ENCODE data around the gene PLK3.
"Not testable (repeated sequence)": the region's sequence is repeated elsewhere in the genome, so short reads cannot be mapped to it uniquely, and the experiment has no call there.

Gene PLK3

DNA sequence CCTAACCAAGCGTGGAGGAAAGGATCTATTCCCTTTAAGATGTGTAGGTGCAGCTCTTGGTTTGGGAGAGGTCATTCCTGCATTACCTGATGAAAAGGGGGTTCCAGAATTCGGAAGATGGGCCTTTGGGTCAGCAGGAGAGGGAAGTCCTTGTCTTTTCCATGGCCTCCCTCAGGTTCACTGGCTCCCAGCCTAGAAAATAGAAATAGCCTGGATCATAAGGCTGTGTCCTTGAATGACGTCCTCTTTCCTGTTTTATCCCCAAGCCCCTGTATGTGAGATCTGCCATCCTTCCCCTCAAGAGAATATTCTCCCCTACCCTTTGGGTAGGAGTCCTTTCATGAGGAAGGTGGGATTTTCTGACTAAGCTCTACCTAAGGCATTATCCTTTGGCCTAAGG lies 39.3 kb upstream of the PLK3 start:
- Histone ChIP-seq H3K79me2 (ENCODE audit: low read length) (no peaks in the 10 kb centered on the region; the same call in 1 of the 2 replicates), H3K9ac (ENCODE audit: low read length) (no peak overlapping the region), H3K27ac (ENCODE audit: low read length) (no peak overlapping the region), H3F3A (ENCODE audit: insufficient read depth, low read length) (no peaks in the 10 kb centered on the region), H3K4me3 (ENCODE audit: low read length) (no peak overlapping the region), H3K27me3 (replicated peaks; ENCODE audit: insufficient read depth, low read length) (no peaks in the 10 kb centered on the region), H2AFZ (ENCODE audit: low read length) (no peak overlapping the region), H3K4me2 (ENCODE audit: low read depth, low read length) (no peak overlapping the region), H3K36me3 (replicated peaks; ENCODE audit: insufficient read depth, low read length) (peaks cover 13% of the 10 kb centered on the region; the same call in 1 of the 2 replicates), H4K20me1 (ENCODE audit: insufficient read depth, low read length) (no peaks in the 10 kb centered on the region), H3K9me2 (replicated peaks; ENCODE audit: insufficient read depth, low read length) (no peaks in the 10 kb centered on the region), H3K4me1 (ENCODE audit: low read length) (peaks cover 5% of the 10 kb centered on the region), H3K9me3 (replicated peaks; ENCODE audit: insufficient read depth, low read length) (no peaks in the 10 kb centered on the region)
- TF ChIP-seq, protein P1, sequence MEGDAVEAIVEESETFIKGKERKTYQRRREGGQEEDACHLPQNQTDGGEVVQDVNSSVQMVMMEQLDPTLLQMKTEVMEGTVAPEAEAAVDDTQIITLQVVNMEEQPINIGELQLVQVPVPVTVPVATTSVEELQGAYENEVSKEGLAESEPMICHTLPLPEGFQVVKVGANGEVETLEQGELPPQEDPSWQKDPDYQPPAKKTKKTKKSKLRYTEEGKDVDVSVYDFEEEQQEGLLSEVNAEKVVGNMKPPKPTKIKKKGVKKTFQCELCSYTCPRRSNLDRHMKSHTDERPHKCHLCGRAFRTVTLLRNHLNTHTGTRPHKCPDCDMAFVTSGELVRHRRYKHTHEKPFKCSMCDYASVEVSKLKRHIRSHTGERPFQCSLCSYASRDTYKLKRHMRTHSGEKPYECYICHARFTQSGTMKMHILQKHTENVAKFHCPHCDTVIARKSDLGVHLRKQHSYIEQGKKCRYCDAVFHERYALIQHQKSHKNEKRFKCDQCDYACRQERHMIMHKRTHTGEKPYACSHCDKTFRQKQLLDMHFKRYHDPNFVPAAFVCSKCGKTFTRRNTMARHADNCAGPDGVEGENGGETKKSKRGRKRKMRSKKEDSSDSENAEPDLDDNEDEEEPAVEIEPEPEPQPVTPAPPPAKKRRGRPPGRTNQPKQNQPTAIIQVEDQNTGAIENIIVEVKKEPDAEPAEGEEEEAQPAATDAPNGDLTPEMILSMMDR (IDR thresholded peaks at IDR 0.05; ENCODE audit: low read length), result no peak
- TF ChIP-seq EZH2 (optimal IDR thresholded peaks at IDR 0.05; ENCODE audit: low read depth, low read length), result no peak
- no peak for TF ChIP-seq EZH2phosphoT487 (IDR thresholded peaks at IDR 0.05; ENCODE audit: low read length)
- no peak for DNase-seq

DNA sequence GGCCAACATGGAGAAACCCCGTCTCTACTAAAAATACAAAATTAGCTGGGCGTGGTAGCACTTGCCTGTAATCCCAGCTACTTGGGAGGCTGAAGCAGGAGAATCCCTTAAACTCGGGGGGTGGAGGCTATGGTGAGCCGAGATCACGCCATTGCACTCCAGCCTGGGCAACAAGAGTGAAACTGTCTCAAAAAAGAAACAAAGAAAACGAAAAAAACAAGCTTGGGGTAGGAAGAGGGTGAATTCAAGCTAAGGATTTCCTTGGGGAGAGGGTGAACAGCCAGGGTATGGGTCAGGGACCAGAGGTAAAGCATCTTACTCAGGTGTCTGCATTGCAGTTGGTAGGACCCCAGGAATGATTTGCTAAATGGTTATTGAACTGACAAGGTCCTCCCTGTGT lies 33.8 kb upstream of the PLK3 start:
- not testable (repeated sequence) for H3K27me3 ChIP-seq (replicated peaks; ENCODE audit: insufficient read depth, low read length); H3F3A ChIP-seq (ENCODE audit: insufficient read depth, low read length); H3K79me2 ChIP-seq (ENCODE audit: low read length); H4K20me1 ChIP-seq (ENCODE audit: insufficient read depth, low read length); H3K9me3 ChIP-seq (replicated peaks; ENCODE audit: insufficient read depth, low read length); H3K4me3 ChIP-seq (ENCODE audit: low read length); H3K4me1 ChIP-seq (ENCODE audit: low read length); H3K9ac ChIP-seq (ENCODE audit: low read length); H3K9me2 ChIP-seq (replicated peaks; ENCODE audit: insufficient read depth, low read length); DNase-seq; H2AFZ ChIP-seq (ENCODE audit: low read length); H3K27ac ChIP-seq (ENCODE audit: low read length); H3K4me2 ChIP-seq (ENCODE audit: low read depth, low read length)
- H3K36me3 ChIP-seq (replicated peaks; ENCODE audit: insufficient read depth, low read length), result peaks cover 14% of the 10 kb centered on the region

DNA sequence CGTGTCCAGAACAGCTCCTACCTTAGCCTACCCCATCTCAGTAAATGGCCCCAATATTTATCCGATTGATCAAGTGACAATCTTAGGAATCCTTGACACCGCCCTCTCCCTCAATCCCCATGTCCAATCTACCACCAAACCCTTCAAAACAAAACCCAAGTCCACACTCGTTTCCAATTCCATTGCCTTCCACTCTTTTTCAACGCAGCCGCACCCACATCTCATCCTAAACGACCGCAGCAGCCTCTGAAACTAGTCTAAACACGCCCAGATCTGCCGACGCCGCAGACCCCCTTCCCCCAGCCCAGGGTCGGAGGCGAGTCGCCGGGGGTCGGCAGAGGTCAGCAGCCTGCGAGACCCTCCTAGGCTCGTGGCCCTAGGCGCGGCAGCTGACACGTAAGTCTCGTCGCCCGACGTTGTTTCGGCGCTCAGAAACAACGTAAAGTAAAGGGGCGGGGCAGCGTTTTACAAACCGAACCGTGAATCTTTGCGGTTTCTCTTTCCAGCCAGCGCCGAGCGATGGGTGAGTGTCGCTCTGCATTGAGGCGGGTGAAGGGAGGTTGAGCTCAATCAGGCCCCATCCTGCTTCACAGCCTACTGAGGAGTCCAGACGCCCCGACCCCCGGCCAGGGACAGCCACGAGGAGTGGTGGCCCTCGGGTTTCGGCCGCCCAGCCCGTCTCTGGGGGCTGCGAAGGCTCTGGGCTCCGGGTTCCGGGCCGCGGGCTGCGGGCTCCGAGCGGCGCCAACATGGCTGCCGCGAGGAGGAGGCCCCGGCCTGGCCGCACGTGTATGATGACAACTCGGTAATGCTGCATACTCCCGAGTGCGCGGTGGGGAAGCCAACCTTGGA lies 24.9 kb upstream of the PLK3 start, which contains the start of gene RPS8:
Gene RPS8 (plus strand): TSS at position 463 of the 852 bp plus-strand sequence. CDS start 57 bp downstream, at position 520.
- Histone ChIP-seq H4K20me1 (ENCODE audit: insufficient read depth, low read length) (peaks cover 11% of the 10 kb centered on the region; the same call in 1 of the 2 replicates), H3K9ac (ENCODE audit: low read length) (peak within 1 kb of the TSS; percentile 90), H3K4me2 (ENCODE audit: low read depth, low read length) (peak within 1 kb of the TSS; percentile 99), H3K9me2 (replicated peaks; ENCODE audit: insufficient read depth, low read length) (no peaks in the 10 kb centered on the region), H3F3A (ENCODE audit: insufficient read depth, low read length) (peaks cover 36% of the 10 kb centered on the region), H2AFZ (ENCODE audit: low read length) (peak within 1 kb of the TSS; percentile 98), H3K79me2 (ENCODE audit: low read length) (peaks cover 41% of the 10 kb centered on the region), H3K27me3 (replicated peaks; ENCODE audit: insufficient read depth, low read length) (no peaks in the 10 kb centered on the region), H3K4me1 (ENCODE audit: low read length) (0 out of 2 replicates have a peak, but pooled peaks cover 7% of the 10 kb centered on the region), H3K27ac (ENCODE audit: low read length) (peak within 1 kb of the TSS; percentile 67), H3K9me3 (replicated peaks; ENCODE audit: insufficient read depth, low read length) (no peaks in the 10 kb centered on the region), H3K36me3 (replicated peaks; ENCODE audit: insufficient read depth, low read length) (peaks cover 18% of the 10 kb centered on the region), H3K4me3 (ENCODE audit: low read length) (peak within 1 kb of the TSS; percentile 98)
- peak; percentile 96 for DNase-seq
- TF ChIP-seq EZH2phosphoT487 (IDR thresholded peaks at IDR 0.05; ENCODE audit: low read length) (no peak), EZH2 (optimal IDR thresholded peaks at IDR 0.05; ENCODE audit: low read depth, low read length) (no peak)
- TF ChIP-seq, protein P1 (IDR thresholded peaks at IDR 0.05; ENCODE audit: low read length), result no peak

Data from MM.1S (cell line).